Esophagus squamous epithelium (tissue), 5 donors: ENCODE measurements around the gene TSHZ2. TPM values are rescaled to one million over a fixed set of nuclear protein-coding genes. Genes with fewer than 3 reads are reported as not detected.

ENCODE experiments used
- DNase-seq: peaks from one replicate; lab custom pipeline; 2025; lab: John Stamatoyannopoulos, UW
- H3K27ac ChIP-seq, 4 donors: fragments of 200-600 bp; sonication (generic); one replicate each; pipeline ENCODE4 v1.5.1; 2016 to 2019; ENCODE audit warnings: mild to moderate bottlenecking in 1 of 4
- H3K27me3 ChIP-seq, 4 donors: fragments of 200-600 bp; sonication (generic); 1 replicate in 3 of 4; 2 replicates in 1 of 4; pipeline versions ENCODE4 v1.5.1 to v1.6.0; 2017 to 2021; ENCODE audit warnings: antibody characterized with exemption in 1 of 4
- H3K36me3 ChIP-seq, 3 donors: fragments of 200-600 bp; sonication (generic); one replicate each; pipeline ENCODE4 v1.5.1; 2016 to 2019
- H3K4me1 ChIP-seq, 3 donors: fragments of 200-600 bp; sonication (generic); one replicate each; pipeline ENCODE4 v1.5.1; 2017 to 2019
- H3K4me3 ChIP-seq, 4 donors: fragments of 200-600 bp; sonication (generic); 1 replicate in 3 of 4; 2 replicates in 1 of 4; pipeline ENCODE4 v1.5.1; 2016 to 2019; ENCODE audit warnings: mild to moderate bottlenecking in 2 of 4, moderate library complexity in 1 of 4
- H3K9me3 ChIP-seq, 3 donors: fragments of 200-600 bp; sonication (generic); one replicate each; pipeline ENCODE4 v1.5.1; 2016 to 2019
- POLR2A ChIP-seq, 4 donors: fragments of 450-650 bp; IDR thresholded peaks; one replicate each; pipeline ENCODE4 v1.6.1; 2017; ENCODE audit warnings: antibody characterized with exemption in 4 of 4, mild to moderate bottlenecking in 4 of 4, moderate library complexity in 3 of 4
- WGBS, 2 donors: methylation state at CpG; one replicate each; pipeline ENCODE4 v1.1.5; 2018; 5-methylcytosine and 5-hydroxymethylcytosine counted together
- intact Hi-C: fragments of 100-400 bp; cut with DNase I; formaldehyde crosslinking; loops from one replicate; pipeline ENCODE4 v1.15.0; 2022
- total RNA-seq, 4 donors: library from RNA; depleted of rRNA; stranded (reverse); fragments of >200 nt; gene quantifications; one replicate each; pipeline ENCODE4 v1.1.0, GENCODE V29; 2016
- TF ChIP-seq, protein P1 (sequence below), 6 experiments: fragments of 450-650 bp in 4 of 6; fragments of 200-600 bp in 2 of 6; sonication (generic) in 2 of 6; IDR thresholded peaks; one replicate each; pipeline ENCODE4 v1.5.1; 2016 to 2019; ENCODE audit warnings: antibody characterized with exemption in 6 of 6, mild to moderate bottlenecking in 4 of 6, moderate library complexity in 4 of 6
- donor health status: DM: yes; HTN: yes; CAD: no.

TSHZ2 gene
- total RNA-seq, 4 donors from 2014 or later = 4.7 to 22.0 (median 12.9) TPM

DNA sequence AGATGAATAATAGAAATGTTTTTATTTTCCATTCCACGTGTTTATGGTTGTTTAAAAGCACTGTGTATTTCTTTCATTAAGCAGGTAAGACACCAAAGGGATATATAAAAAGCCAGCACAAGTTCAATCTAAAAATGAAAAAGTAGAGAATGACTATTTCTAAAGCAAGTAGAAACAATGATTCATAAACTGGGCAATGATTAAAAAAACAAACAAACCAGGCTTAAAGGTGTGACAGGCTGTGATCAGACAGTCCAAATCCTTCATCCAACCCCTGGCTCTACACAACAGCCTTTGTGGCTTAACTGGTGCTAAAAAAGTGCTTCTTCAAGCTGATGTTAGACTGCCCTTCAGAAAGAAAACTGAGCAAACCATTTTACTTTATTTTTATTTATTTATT, 45.7 kb upstream of the TSHZ2 start:
- WGBS, 2 donors = 31 to 32% methylated on average over 1 of the region's 1 CpG
- H3K9me3 ChIP-seq = no peaks in the 10 kb centered on the region
- H3K4me3 ChIP-seq = no peak overlapping the region
- peak overlapping the region in 3 of 4 donors; percentile 23 to 77 (median 75) for H3K27ac ChIP-seq
- no peak for TF ChIP-seq POLR2A (IDR thresholded peaks at IDR 0.05)
- TF ChIP-seq, protein P1, sequence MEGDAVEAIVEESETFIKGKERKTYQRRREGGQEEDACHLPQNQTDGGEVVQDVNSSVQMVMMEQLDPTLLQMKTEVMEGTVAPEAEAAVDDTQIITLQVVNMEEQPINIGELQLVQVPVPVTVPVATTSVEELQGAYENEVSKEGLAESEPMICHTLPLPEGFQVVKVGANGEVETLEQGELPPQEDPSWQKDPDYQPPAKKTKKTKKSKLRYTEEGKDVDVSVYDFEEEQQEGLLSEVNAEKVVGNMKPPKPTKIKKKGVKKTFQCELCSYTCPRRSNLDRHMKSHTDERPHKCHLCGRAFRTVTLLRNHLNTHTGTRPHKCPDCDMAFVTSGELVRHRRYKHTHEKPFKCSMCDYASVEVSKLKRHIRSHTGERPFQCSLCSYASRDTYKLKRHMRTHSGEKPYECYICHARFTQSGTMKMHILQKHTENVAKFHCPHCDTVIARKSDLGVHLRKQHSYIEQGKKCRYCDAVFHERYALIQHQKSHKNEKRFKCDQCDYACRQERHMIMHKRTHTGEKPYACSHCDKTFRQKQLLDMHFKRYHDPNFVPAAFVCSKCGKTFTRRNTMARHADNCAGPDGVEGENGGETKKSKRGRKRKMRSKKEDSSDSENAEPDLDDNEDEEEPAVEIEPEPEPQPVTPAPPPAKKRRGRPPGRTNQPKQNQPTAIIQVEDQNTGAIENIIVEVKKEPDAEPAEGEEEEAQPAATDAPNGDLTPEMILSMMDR (IDR thresholded peaks at IDR 0.05) = no peak
- no peaks in the 10 kb centered on the region for H3K27me3 ChIP-seq
- intact Hi-C loops = no loop called here
- H3K4me1 ChIP-seq = peaks cover 7 to 50% (median 17%) of the 10 kb centered on the region in 3 donors
- no peaks in the 10 kb centered on the region for H3K36me3 ChIP-seq
- DNase-seq = no peak

DNA sequence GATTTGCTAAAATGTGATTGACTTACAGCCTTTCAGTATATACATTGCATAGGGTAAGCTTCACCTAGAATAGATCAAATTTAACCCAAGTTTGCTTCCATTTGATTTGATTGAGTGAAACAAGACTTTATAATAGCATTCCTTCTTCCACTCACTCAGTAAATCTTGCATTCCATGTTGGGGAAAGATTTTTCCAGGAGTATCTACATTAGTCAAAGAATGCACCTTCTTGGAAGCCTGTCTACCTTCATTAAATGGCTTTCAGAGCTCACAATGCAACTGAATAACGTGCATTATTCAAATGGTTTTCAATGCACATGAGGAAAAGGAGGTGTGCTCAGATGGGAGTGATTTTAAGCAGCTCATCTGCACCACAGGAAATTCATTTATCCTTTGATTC, 38.3 kb upstream of the TSHZ2 start:
- Histone ChIP-seq H3K4me3 (no peak overlapping the region), H3K4me1 (no peaks in the 10 kb centered on the region), H3K9me3 (no peaks in the 10 kb centered on the region), H3K36me3 (no peaks in the 10 kb centered on the region), H3K27ac (no peak overlapping the region), H3K27me3 (no peaks in the 10 kb centered on the region)
- TF ChIP-seq, protein P1 (IDR thresholded peaks at IDR 0.05) = no peak
- no peak for TF ChIP-seq POLR2A (IDR thresholded peaks at IDR 0.05)
- no peak for DNase-seq
- intact Hi-C loops = no loop called here
- 65 to 82% methylated on average over 1 of the region's 1 CpG for WGBS, 2 donors

DNA sequence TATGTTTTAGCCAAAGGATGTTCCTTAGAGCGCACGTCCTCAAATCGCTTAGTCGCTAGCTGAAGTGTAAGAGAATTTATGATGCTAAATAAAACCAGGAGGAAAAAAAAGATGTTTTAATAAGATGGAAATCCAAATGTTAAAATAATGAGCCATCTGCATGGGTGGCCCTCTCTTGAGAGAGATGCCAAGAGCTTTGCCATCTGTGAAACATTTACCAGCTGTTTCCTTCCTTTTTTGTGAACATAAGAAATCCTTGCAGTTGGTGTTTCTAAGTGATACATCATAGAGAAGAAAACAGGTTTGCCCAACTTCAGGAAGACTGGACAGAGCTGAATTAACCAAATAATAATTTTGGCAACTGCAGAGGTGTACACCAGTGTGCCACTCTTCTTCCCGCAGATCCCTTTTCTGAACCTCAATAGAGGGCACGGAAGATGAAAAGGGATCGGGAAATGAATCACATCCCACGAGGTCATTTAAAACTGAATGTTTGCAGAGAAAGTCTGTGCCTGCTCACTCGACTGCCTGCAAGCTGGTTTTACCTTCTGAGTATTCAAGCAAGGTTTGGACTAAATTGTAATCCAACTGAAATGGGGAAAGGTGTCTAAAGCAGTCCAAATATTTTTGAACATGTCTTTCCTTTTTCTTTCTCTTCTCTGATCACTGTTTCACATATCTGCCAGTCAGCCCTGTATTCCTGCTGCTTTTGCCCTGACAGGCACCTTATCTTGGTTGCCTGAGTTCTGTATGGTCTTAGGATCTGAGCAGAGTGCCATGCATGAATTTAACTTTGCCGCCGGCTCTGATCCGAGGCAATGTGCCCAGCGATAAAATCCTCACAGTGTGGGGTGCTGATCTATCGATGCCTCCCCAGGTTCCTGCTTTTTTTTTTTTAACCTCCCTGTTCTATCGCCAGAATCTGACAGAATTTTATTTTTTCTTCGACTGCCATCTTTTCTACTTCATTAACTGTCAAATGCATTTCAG, 35.5 kb upstream of the TSHZ2 start:
- no peak for TF ChIP-seq POLR2A (IDR thresholded peaks at IDR 0.05)
- TF ChIP-seq, protein P1 (IDR thresholded peaks at IDR 0.05) = no peak
- no peaks in the 10 kb centered on the region for H3K4me1 ChIP-seq
- no peak overlapping the region for H3K4me3 ChIP-seq
- 58 to 64% methylated on average over 16 of the region's 16 CpGs for WGBS, 2 donors
- intact Hi-C loops = no loop called here
- H3K27ac ChIP-seq = no peak overlapping the region
- no peaks in the 10 kb centered on the region for H3K9me3 ChIP-seq
- no peaks in the 10 kb centered on the region for H3K36me3 ChIP-seq
- no peaks in the 10 kb centered on the region for H3K27me3 ChIP-seq
- DNase-seq = no peak

DNA sequence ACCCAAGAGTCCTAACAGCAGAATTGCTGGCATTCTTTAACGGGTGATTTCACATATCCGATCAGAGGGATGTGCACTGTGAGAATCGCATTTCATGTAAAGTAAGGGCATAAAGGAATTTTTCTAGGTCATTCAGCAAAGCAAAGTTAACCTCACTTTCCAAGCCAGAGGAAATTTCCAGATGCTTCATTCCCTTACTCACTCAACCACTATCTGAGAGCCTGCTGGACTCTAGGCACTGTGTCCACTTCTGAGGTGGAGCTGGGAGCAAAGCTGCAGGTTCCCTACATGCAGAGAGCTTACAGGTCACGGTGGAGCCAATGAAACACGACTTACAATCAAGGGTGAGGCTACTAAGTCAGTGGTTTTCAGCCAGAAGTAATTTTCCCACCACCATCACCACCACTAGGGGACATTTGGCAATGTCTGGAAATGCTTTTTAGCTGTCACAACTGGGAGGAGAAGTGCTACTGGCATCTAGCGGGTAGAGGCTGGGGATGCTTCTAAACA, 34.5 kb upstream of the TSHZ2 start:
- intact Hi-C loops = no loop called here
- peaks cover 0 to under 1% (median 0%) of the 10 kb centered on the region in 3 donors for H3K4me1 ChIP-seq
- 85 to 92% methylated on average over 5 of the region's 6 CpGs for WGBS, 2 donors
- H3K27me3 ChIP-seq = no peaks in the 10 kb centered on the region
- no peak for TF ChIP-seq POLR2A (IDR thresholded peaks at IDR 0.05)
- TF ChIP-seq, protein P1 (IDR thresholded peaks at IDR 0.05) = peak in 1 of 6 experiments; percentile 21
- DNase-seq = no peak
- H3K9me3 ChIP-seq = no peaks in the 10 kb centered on the region
- no peak overlapping the region for H3K27ac ChIP-seq
- H3K36me3 ChIP-seq = no peaks in the 10 kb centered on the region
- no peak overlapping the region for H3K4me3 ChIP-seq

GRCh38 chr20:52939141-52939540, 33.0 kb upstream of the TSHZ2 start:
- Histone ChIP-seq H3K27me3 (no peaks in the 10 kb centered on the region), H3K27ac (no peak overlapping the region), H3K36me3 (no peaks in the 10 kb centered on the region), H3K4me1 (peaks cover 0 to 14% (median 4%) of the 10 kb centered on the region in 3 donors), H3K9me3 (no peaks in the 10 kb centered on the region), H3K4me3 (no peak overlapping the region)
- WGBS, 2 donors = 72 to 90% methylated on average over 4 of the region's 4 CpGs
- TF ChIP-seq, protein P1 (IDR thresholded peaks at IDR 0.05) = no peak
- TF ChIP-seq POLR2A (IDR thresholded peaks at IDR 0.05) = no peak
- intact Hi-C loops = no loop called here
- DNase-seq = no peak
